ENCODE results near the gene CELF3. TPM values are rescaled to one million over a fixed set of nuclear protein-coding genes. Genes with fewer than 3 reads are reported as not detected.

The CELF3 gene
- polyA plus RNA-seq, 1 of the 3 experiments (the other 2 are of a cell fraction), result 0.25 TPM

GRCh38 chr1:151689494-151689893, 27.1 kb downstream of the CELF3 start:
- Histone ChIP-seq H3K4me3 (ENCODE audit: low read depth in 2 of 2, low read length in 1 of 2) (no peak overlapping the region), H2AFZ (ENCODE audit: low read depth) (no peak overlapping the region), H3F3A (replicated peaks; ENCODE audit: insufficient read depth) (peaks cover 4% of the 10 kb centered on the region), H3K79me2 (ENCODE audit: insufficient read depth) (no peaks in the 10 kb centered on the region), H3K27ac (ENCODE audit: low read depth in 2 of 2, low read length in 1 of 2) (no peak overlapping the region), H3K9ac (no peak overlapping the region), H4K20me1 (ENCODE audit: insufficient read depth) (no peaks in the 10 kb centered on the region), H3K4me2 (no peak overlapping the region), H3K27me3 (ENCODE audit: insufficient read depth) (no peaks in the 10 kb centered on the region), H3K36me3 (replicated peaks in 1 of 2; ENCODE audit: control insufficient read depth in 1 of 2, insufficient read depth in 2 of 2, low read length in 1 of 2) (peaks cover 22 to 39% of the 10 kb centered on the region in 2 experiments), H3K9me3 (no peaks in the 10 kb centered on the region), H3K9me2 (no peaks in the 10 kb centered on the region), H3K4me1 (ENCODE audit: control insufficient read depth in 1 of 2, insufficient read depth in 2 of 2, low read depth in 1 of 2, low read length in 1 of 2) (no peaks in the 10 kb centered on the region)
- TF ChIP-seq TEAD4 (IDR thresholded peaks at IDR 0.05; ENCODE audit: borderline replicate concordance, insufficient read depth) (no peak), EZH2phosphoT487 (IDR thresholded peaks at IDR 0.05; ENCODE audit: borderline replicate concordance, low read depth) (no peak), GABPA (IDR thresholded peaks at IDR 0.05; ENCODE audit: low read depth) (no peak), FOXM1 (IDR thresholded peaks at IDR 0.05; ENCODE audit: low read depth) (no peak), SIN3A (IDR thresholded peaks at IDR 0.05; ENCODE audit: borderline replicate concordance, low read depth, low read length) (no peak), TCF12 (IDR thresholded peaks at IDR 0.05) (no peak), USF2 (IDR thresholded peaks at IDR 0.05; ENCODE audit: borderline replicate concordance, low read depth, low read length) (no peak), YY1 (IDR thresholded peaks at IDR 0.05; ENCODE audit: low read depth) (no peak), CHD2 (IDR thresholded peaks at IDR 0.05; ENCODE audit: low read length, partially characterized antibody) (no peak), SMC3 (IDR thresholded peaks at IDR 0.05; ENCODE audit: low read depth, low read length) (no peak)
- TF ChIP-seq, protein P1, sequence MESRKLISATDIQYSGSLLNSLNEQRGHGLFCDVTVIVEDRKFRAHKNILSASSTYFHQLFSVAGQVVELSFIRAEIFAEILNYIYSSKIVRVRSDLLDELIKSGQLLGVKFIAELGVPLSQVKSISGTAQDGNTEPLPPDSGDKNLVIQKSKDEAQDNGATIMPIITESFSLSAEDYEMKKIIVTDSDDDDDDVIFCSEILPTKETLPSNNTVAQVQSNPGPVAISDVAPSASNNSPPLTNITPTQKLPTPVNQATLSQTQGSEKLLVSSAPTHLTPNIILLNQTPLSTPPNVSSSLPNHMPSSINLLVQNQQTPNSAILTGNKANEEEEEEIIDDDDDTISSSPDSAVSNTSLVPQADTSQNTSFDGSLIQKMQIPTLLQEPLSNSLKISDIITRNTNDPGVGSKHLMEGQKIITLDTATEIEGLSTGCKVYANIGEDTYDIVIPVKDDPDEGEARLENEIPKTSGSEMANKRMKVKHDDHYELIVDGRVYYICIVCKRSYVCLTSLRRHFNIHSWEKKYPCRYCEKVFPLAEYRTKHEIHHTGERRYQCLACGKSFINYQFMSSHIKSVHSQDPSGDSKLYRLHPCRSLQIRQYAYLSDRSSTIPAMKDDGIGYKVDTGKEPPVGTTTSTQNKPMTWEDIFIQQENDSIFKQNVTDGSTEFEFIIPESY (IDR thresholded peaks at IDR 0.05; ENCODE audit: borderline replicate concordance, low read depth), result no peak
- TF ChIP-seq, protein P2, sequence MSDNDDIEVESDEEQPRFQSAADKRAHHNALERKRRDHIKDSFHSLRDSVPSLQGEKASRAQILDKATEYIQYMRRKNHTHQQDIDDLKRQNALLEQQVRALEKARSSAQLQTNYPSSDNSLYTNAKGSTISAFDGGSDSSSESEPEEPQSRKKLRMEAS (IDR thresholded peaks at IDR 0.05; ENCODE audit: low read depth), result no peak
- 90% methylated on average over 4 of the region's 4 CpGs for WGBS (ENCODE audit: low lambda C conversion rate)
- CTCF ChIA-PET, result interaction anchor here (1.2 to 6.5 kb wide), 6 partner anchors 27 to 245 kb away, joined by 3 to 58 read pairs (median 4); partner anchors contain the start of gene CELF3
- POLR2A ChIA-PET, result no interaction called here
- DNase-seq, result no peak

GRCh38 chr1:151686561-151686960, 30.0 kb downstream of the CELF3 start:
- H3K36me3 ChIP-seq (replicated peaks in 1 of 2; ENCODE audit: control insufficient read depth in 1 of 2, insufficient read depth in 2 of 2, low read length in 1 of 2), result peaks cover 14 to 34% of the 10 kb centered on the region in 2 experiments
- H3K9me2 ChIP-seq, result no peaks in the 10 kb centered on the region
- DNase-seq, result no peak
- H3K9me3 ChIP-seq, result no peaks in the 10 kb centered on the region
- WGBS (ENCODE audit: low lambda C conversion rate), result 93% methylated on average over 2 of the region's 2 CpGs
- H3F3A ChIP-seq (replicated peaks; ENCODE audit: insufficient read depth), result peaks cover 4% of the 10 kb centered on the region
- H4K20me1 ChIP-seq (ENCODE audit: insufficient read depth), result no peaks in the 10 kb centered on the region
- H3K79me2 ChIP-seq (ENCODE audit: insufficient read depth), result no peaks in the 10 kb centered on the region
- POLR2A ChIA-PET, result no interaction called here
- no peak overlapping the region for H3K27ac ChIP-seq (ENCODE audit: low read depth in 2 of 2, low read length in 1 of 2)
- H2AFZ ChIP-seq (ENCODE audit: low read depth), result no peak overlapping the region
- H3K27me3 ChIP-seq (ENCODE audit: insufficient read depth), result no peaks in the 10 kb centered on the region
- H3K9ac ChIP-seq, result no peak overlapping the region
- H3K4me1 ChIP-seq (ENCODE audit: control insufficient read depth in 1 of 2, insufficient read depth in 2 of 2, low read depth in 1 of 2, low read length in 1 of 2), result peaks cover 0 to 3% of the 10 kb centered on the region in 2 experiments; a peak in 2 of 4 replicates
- CTCF ChIA-PET, result interaction anchor here (1.0 kb wide), 1 partner anchor 35 kb away, joined by 3 read pairs; the partner anchor contains the start of gene RIIAD1
- no peak overlapping the region for H3K4me2 ChIP-seq
- H3K4me3 ChIP-seq (ENCODE audit: low read depth in 2 of 2, low read length in 1 of 2), result no peak overlapping the region
- TF ChIP-seq FOXJ3 (CRISPR knock-in tag; IDR thresholded peaks at IDR 0.05) (no peak), CHD2 (IDR thresholded peaks at IDR 0.05; ENCODE audit: low read length, partially characterized antibody) (no peak), YY1 (IDR thresholded peaks at IDR 0.05; ENCODE audit: low read depth) (no peak), GATA2 (CRISPR knock-in tag; IDR thresholded peaks at IDR 0.05) (no peak), CTCF (IDR thresholded peaks at IDR 0.05) (no peak), REST (IDR thresholded peaks at IDR 0.05; ENCODE audit: low read depth, low read length) (no peak), POLR2AphosphoS5 (IDR thresholded peaks at IDR 0.05; ENCODE audit: low read depth, low read length) (no peak)
- TF ChIP-seq, protein P3, sequence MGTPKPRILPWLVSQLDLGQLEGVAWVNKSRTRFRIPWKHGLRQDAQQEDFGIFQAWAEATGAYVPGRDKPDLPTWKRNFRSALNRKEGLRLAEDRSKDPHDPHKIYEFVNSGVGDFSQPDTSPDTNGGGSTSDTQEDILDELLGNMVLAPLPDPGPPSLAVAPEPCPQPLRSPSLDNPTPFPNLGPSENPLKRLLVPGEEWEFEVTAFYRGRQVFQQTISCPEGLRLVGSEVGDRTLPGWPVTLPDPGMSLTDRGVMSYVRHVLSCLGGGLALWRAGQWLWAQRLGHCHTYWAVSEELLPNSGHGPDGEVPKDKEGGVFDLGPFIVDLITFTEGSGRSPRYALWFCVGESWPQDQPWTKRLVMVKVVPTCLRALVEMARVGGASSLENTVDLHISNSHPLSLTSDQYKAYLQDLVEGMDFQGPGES (IDR thresholded peaks at IDR 0.05; ENCODE audit: low read depth, low read length), result no peak

Measured in SK-N-SH (cell line).